Keratinocyte (primary cell): ENCODE data around the gene SRRM5. TPM values are rescaled to one million over a fixed set of nuclear protein-coding genes. Genes with fewer than 3 reads are reported as not detected.
A peak's percentile ranks its signal among the peaks of the same experiment; 100 is the strongest.

Experiments used
- DNase-seq: peaks from one replicate; pipeline ENCODE4 v3.0.0-alpha.2; 2011; ENCODE audit warnings: low read depth, missing footprints, low spot score
- FAIRE-seq: peaks from 2 replicates; lab custom pipeline; 2011; peaks lifted over from hg19 to GRCh38; lab: Jason Lieb, UNC
- H2AFZ ChIP-seq: 2 replicates; pipeline ENCODE4 v1.6.0; 2012; ENCODE audit warnings: low read length, control low read depth, inconsistent platforms; ENCODE audit not compliant: control insufficient read depth
- H3K27ac ChIP-seq: 2 replicates; pipeline ENCODE4 v1.5.1; 2011; ENCODE audit warnings: low read length; ENCODE audit not compliant: control insufficient read depth, insufficient read depth
- H3K27me3 ChIP-seq: 3 replicates; pipeline ENCODE4 v1.6.0; 2011; ENCODE audit warnings: low read length; ENCODE audit not compliant: control insufficient read depth, insufficient read depth; ENCODE audit errors: extremely low read depth
- H3K36me3 ChIP-seq, 2 experiments: 2 replicates in 1 of 2; 3 replicates in 1 of 2; pipeline ENCODE4 v1.5.1; 2011; ENCODE audit warnings: low read length in 2 of 2, mild to moderate bottlenecking in 1 of 2; ENCODE audit not compliant: control insufficient read depth in 2 of 2, insufficient read depth in 2 of 2; ENCODE audit errors: extremely low read depth in 1 of 2
- H3K4me1 ChIP-seq: 3 replicates; pipeline ENCODE4 v1.5.1; 2011; ENCODE audit warnings: low read length; ENCODE audit not compliant: control insufficient read depth, insufficient read depth; ENCODE audit errors: extremely low read depth
- H3K4me2 ChIP-seq: 3 replicates; pipeline ENCODE4 v1.6.0; 2011; ENCODE audit warnings: low read depth, low read length; ENCODE audit not compliant: control insufficient read depth, insufficient read depth; ENCODE audit errors: extremely low read depth
- H3K4me3 ChIP-seq, 3 experiments: fragments of 200-600 bp in 1 of 3; sonication (generic) in 1 of 3; 2 replicates in 2 of 3; 3 replicates in 1 of 3; pipeline ENCODE4 v1.5.1; 2011 to 2016; ENCODE audit warnings: low read length in 3 of 3, mild to moderate bottlenecking in 3 of 3, control low read depth in 2 of 3, inconsistent platforms in 1 of 3, low read depth in 1 of 3, mixed read lengths in 1 of 3, mixed run types in 1 of 3, moderate library complexity in 1 of 3; ENCODE audit not compliant: control insufficient read depth in 2 of 3, insufficient read depth in 2 of 3; ENCODE audit errors: extremely low read depth in 1 of 3
- H3K79me2 ChIP-seq: 2 replicates; pipeline ENCODE4 v1.6.0; 2012; ENCODE audit warnings: low read length; ENCODE audit not compliant: control insufficient read depth, insufficient read depth
- H3K9ac ChIP-seq: 3 replicates; pipeline ENCODE4 v1.6.0; 2011; ENCODE audit warnings: low read length; ENCODE audit not compliant: control insufficient read depth, insufficient read depth; ENCODE audit errors: extremely low read depth
- H3K9me1 ChIP-seq: 3 replicates; pipeline ENCODE4 v1.6.0; 2011; ENCODE audit warnings: low read length; ENCODE audit not compliant: control insufficient read depth, insufficient read depth; ENCODE audit errors: extremely low read depth
- H3K9me3 ChIP-seq: 2 replicates; pipeline ENCODE4 v1.5.1; 2012; ENCODE audit warnings: low read depth, low read length; ENCODE audit not compliant: control insufficient read depth
- H4K20me1 ChIP-seq: 3 replicates; pipeline ENCODE4 v1.6.0; 2011; ENCODE audit warnings: low read length; ENCODE audit not compliant: control insufficient read depth, insufficient read depth; ENCODE audit errors: extremely low read depth
- EZH2 ChIP-seq: IDR thresholded peaks from one replicate; pipeline ENCODE4 v1.6.1; 2012; ENCODE audit warnings: inconsistent platforms, mild to moderate bottlenecking, low read length, moderate library complexity
- dilution Hi-C: fragments of 300-500 bp; cut with MboI; formaldehyde crosslinking; loops from one replicate; pipeline ENCODE4 v1.7.0; 2020; ENCODE audit warnings: low sequenced_read_pairs; ENCODE audit not compliant: extremely low pct_ligation_motif_present
- polyA plus RNA-seq, 5 experiments: library from polyadenylated mRNA; depleted of rRNA in 3 of 5; stranded (reverse) in 3 of 5; stranded (forward) in 1 of 5; unstranded in 1 of 5; fragments of >200 nt; gene quantifications; 1 replicate in 1 of 5; 2 replicates in 3 of 5; 3 replicates in 1 of 5; pipeline versions ENCODE4 v1.2.1 to v1.2.3, GENCODE V29; 2011 to 2012; ENCODE audit warnings: missing spikeins in 2 of 5, low read depth in 1 of 5, low replicate concordance in 1 of 5
- TF ChIP-seq, protein P1 (sequence below), 3 experiments: IDR thresholded peaks in 1 of 3; conservative IDR thresholded peaks in 1 of 3; optimal IDR thresholded peaks in 1 of 3; 2 replicates in 2 of 3; 3 replicates in 1 of 3; pipeline versions ENCODE3 to v1.5.1; 2011; ENCODE audit warnings: low read length in 3 of 3, mild to moderate bottlenecking in 3 of 3, moderate library complexity in 2 of 3, control low read depth in 1 of 3, inconsistent platforms in 1 of 3; ENCODE audit not compliant: insufficient read depth in 2 of 3; ENCODE audit errors: extremely low read depth in 1 of 3

The SRRM5 gene
- polyA plus RNA-seq, 1 donor (not counting 4 experiments of a cell fraction or from before 2014, with no cell fraction given): 0.03 TPM

DNA sequence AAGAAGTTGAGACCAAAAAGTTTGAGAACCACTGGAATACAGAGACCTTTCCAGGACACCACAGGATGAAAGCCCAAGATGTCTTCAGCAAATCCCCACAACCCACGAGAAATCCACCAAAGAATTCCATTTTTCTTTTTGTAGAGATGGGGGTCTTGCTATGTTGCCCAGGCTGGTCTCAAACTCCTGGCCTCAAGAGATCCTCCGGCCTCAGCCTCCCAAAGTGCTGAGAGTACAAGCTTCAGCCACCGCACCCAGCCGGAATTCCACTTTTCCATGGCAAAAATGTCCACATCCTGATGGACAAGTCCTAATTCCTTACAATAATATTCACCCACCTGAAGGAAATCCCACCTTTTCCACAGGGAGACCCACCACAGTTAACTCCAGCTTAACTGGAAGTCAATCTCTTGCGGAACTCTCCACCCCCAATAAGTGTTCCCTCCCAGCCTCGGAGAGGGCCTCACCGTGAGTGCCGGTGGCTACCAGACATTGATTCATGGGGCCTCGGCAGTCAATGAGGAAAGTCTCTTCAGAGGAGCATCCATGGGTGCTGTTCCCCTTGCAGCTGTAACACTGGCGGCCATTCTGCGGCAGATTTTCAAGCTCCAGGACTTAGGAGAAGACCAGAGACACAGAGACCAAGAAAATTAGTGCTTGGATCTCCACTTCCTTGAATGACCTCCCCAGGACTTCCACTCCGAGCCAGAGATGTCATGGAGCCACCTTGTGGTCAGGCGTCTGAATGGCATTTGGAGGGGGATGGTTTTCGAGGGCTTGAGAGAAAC is 40.1 kb downstream of the SRRM5 start:
- TF ChIP-seq, protein P1, sequence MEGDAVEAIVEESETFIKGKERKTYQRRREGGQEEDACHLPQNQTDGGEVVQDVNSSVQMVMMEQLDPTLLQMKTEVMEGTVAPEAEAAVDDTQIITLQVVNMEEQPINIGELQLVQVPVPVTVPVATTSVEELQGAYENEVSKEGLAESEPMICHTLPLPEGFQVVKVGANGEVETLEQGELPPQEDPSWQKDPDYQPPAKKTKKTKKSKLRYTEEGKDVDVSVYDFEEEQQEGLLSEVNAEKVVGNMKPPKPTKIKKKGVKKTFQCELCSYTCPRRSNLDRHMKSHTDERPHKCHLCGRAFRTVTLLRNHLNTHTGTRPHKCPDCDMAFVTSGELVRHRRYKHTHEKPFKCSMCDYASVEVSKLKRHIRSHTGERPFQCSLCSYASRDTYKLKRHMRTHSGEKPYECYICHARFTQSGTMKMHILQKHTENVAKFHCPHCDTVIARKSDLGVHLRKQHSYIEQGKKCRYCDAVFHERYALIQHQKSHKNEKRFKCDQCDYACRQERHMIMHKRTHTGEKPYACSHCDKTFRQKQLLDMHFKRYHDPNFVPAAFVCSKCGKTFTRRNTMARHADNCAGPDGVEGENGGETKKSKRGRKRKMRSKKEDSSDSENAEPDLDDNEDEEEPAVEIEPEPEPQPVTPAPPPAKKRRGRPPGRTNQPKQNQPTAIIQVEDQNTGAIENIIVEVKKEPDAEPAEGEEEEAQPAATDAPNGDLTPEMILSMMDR (optimal IDR thresholded peaks at IDR 0.05 in 1 of 3, IDR thresholded peaks at IDR 0.05 in 1 of 3, conservative IDR thresholded peaks at IDR 0.05 in 1 of 3; ENCODE audit: extremely low read depth in 1 of 3, insufficient read depth in 2 of 3, low read length in 3 of 3): peak; percentile 72 to 79 (median 74)
- TF ChIP-seq EZH2: no peak
- Histone ChIP-seq H3K9me3 (no peaks in the 10 kb centered on the region), H3K4me3 (no peak overlapping the region), H3K4me2 (no peak overlapping the region), H3K4me1 (no peaks in the 10 kb centered on the region), H2AFZ (no peak overlapping the region), H3K79me2 (no peaks in the 10 kb centered on the region), H3K9me1 (no peaks in the 10 kb centered on the region), H3K36me3 (peaks cover 35 to 39% of the 10 kb centered on the region in 2 experiments), H3K27ac (no peak overlapping the region), H4K20me1 (peaks cover 2% of the 10 kb centered on the region), H3K27me3 (no peaks in the 10 kb centered on the region), H3K9ac (no peak overlapping the region)
- dilution Hi-C loops: no loop called here
- DNase-seq: no peak
- peak; percentile 49 for FAIRE-seq

DNA sequence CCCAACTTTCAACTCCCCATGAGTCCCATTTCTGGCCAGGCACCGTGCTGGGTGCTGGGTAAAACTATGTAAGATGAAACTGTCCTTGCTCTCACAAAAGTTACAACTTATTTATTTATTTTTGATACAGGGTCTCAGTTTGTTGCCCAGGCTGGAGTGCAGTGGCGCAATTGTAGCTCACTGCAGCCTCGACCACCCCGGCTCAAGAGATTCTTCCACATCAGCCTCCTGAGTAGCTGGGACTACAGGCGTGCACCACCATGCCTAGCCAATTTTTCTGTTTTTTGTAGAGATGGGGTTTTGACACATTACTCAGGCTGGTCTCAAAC is 40.6 kb downstream of the SRRM5 start:
- Histone ChIP-seq H3K4me2 (no peak overlapping the region), H3K4me3 (no peak overlapping the region), H3K79me2 (no peaks in the 10 kb centered on the region), H3K4me1 (no peaks in the 10 kb centered on the region), H3K27me3 (no peaks in the 10 kb centered on the region), H2AFZ (no peak overlapping the region), H3K9me1 (no peaks in the 10 kb centered on the region), H3K27ac (no peak overlapping the region), H3K9me3 (no peaks in the 10 kb centered on the region), H3K9ac (no peak overlapping the region), H3K36me3 (peaks cover 39 to 43% of the 10 kb centered on the region in 2 experiments), H4K20me1 (peaks cover 2% of the 10 kb centered on the region)
- dilution Hi-C loops: no loop called here
- DNase-seq (no peak), FAIRE-seq (no peak)
- TF ChIP-seq, protein P1 (optimal IDR thresholded peaks at IDR 0.05 in 1 of 3, IDR thresholded peaks at IDR 0.05 in 1 of 3, conservative IDR thresholded peaks at IDR 0.05 in 1 of 3; ENCODE audit: extremely low read depth in 1 of 3, insufficient read depth in 2 of 3, low read length in 3 of 3): no peak
- TF ChIP-seq EZH2: no peak
